HEK293T (cell line): ENCODE data around the gene PHRF1.

ENCODE experiments used
- CTCF ChIA-PET: fragments of 350-600 bp; formaldehyde crosslinking; extraction: SDS; loops from one replicate; lab custom pipeline; 2021; ENCODE audit warnings: antibody characterized with exemption, inconsistent platforms; lab: Yijun Ruan, JAX
- POLR2A ChIA-PET: fragments of 350-600 bp; formaldehyde crosslinking; extraction: SDS; loops from one replicate; lab custom pipeline; 2020; ENCODE audit warnings: antibody characterized with exemption, inconsistent platforms; lab: Yijun Ruan, JAX
- DNase-seq: peaks from one replicate; pipeline ENCODE4 v3.0.0; 2012; ENCODE audit warnings: mixed read lengths; ENCODE audit errors: extremely low spot score
- ARNT ChIP-seq: fragments of 450-650 bp; IDR thresholded peaks from 2 replicates; pipeline ENCODE4 v1.6.1; 2017; ENCODE audit warnings: mild to moderate bottlenecking
- BHLHE40 ChIP-seq: fragments of 450-650 bp; IDR thresholded peaks from 2 replicates; pipeline ENCODE4 v1.6.1; 2016; ENCODE audit warnings: mild to moderate bottlenecking, moderate library complexity, borderline replicate concordance
- CTBP1 ChIP-seq: fragments of 450-650 bp; IDR thresholded peaks from 2 replicates; pipeline ENCODE4 v1.6.1; 2016; ENCODE audit warnings: borderline replicate concordance
- ELF4 ChIP-seq: fragments of 450-650 bp; IDR thresholded peaks from 2 replicates; pipeline ENCODE4 v1.6.1; 2017; ENCODE audit warnings: antibody characterized with exemption
- FOXA1 ChIP-seq: fragments of 450-650 bp; IDR thresholded peaks from 2 replicates; pipeline ENCODE4 v1.6.1; 2016; ENCODE audit warnings: mild to moderate bottlenecking
- FOXK2 ChIP-seq: fragments of 450-650 bp; IDR thresholded peaks from 2 replicates; pipeline ENCODE4 v1.6.1; 2016; ENCODE audit warnings: mild to moderate bottlenecking
- FOXM1 ChIP-seq: fragments of 450-650 bp; IDR thresholded peaks from 2 replicates; pipeline ENCODE4 v1.6.1; 2017; ENCODE audit warnings: mild to moderate bottlenecking, borderline replicate concordance
- HDGF ChIP-seq: fragments of 450-650 bp; IDR thresholded peaks from 2 replicates; pipeline ENCODE4 v1.6.1; 2017; ENCODE audit warnings: antibody characterized with exemption, borderline replicate concordance
- L3MBTL2 ChIP-seq: fragments of 450-650 bp; conservative IDR thresholded peaks from 2 replicates; pipeline ENCODE4 v1.6.1; 2016; ENCODE audit warnings: mild to moderate bottlenecking
- LEF1 ChIP-seq: fragments of 450-650 bp; IDR thresholded peaks from 2 replicates; pipeline ENCODE4 v1.6.1; 2017; ENCODE audit warnings: mild to moderate bottlenecking, borderline replicate concordance
- NFRKB ChIP-seq: fragments of 450-650 bp; IDR thresholded peaks from 2 replicates; pipeline ENCODE4 v1.6.1; 2016; ENCODE audit warnings: mild to moderate bottlenecking, moderate library complexity
- PKNOX1 ChIP-seq: fragments of 450-650 bp; IDR thresholded peaks from 2 replicates; pipeline ENCODE4 v1.6.1; 2016
- SP1 ChIP-seq: fragments of 450-650 bp; IDR thresholded peaks from 2 replicates; pipeline ENCODE4 v1.6.1; 2017
- SUZ12 ChIP-seq: fragments of 450-650 bp; IDR thresholded peaks from 2 replicates; pipeline ENCODE4 v1.6.1; 2016; ENCODE audit warnings: mild to moderate bottlenecking
- TARDBP ChIP-seq: fragments of 450-650 bp; IDR thresholded peaks from 2 replicates; pipeline ENCODE4 v1.6.1; 2016
- ZNF384 ChIP-seq: fragments of 450-650 bp; IDR thresholded peaks from 2 replicates; pipeline ENCODE4 v1.6.1; 2016

Gene PHRF1

GRCh38 chr11:614021-614622, 37.9 kb downstream of the PHRF1 start:
- no peak for DNase-seq
- TF ChIP-seq FOXK2, result no peak
- no peak for TF ChIP-seq NFRKB
- no peak for TF ChIP-seq PKNOX1
- no peak for TF ChIP-seq FOXA1
- TF ChIP-seq LEF1, result no peak
- no peak for TF ChIP-seq HDGF
- TF ChIP-seq ZNF384, result no peak
- no peak for TF ChIP-seq ARNT
- ChIA-PET CTCF (no interaction called here), POLR2A (interaction anchor here (0.7 to 1.0 kb wide), 2 partner anchors 38 to 79 kb away, joined by 3 to 4 read pairs; partner anchors contain the start of gene HRAS)

- ChIA-PET POLR2A (interaction anchor here (0.7 to 1.0 kb wide), 3 partner anchors 11 to 39 kb away, joined by 3 to 4 read pairs (median 3); no protein-coding TSS in a partner anchor), CTCF (no interaction called here)
- TF ChIP-seq BHLHE40 (no peak), FOXA1 (no peak), LEF1 (no peak), L3MBTL2 (no peak)
- DNase-seq, result no peak
Measured at GRCh38 chr11:614623-615503, 38.6 kb downstream of the PHRF1 start.

- CTCF ChIA-PET, result no interaction called here
- POLR2A ChIA-PET, result interaction anchor here (0.9 to 1.0 kb wide), 2 partner anchors 11 to 40 kb away, joined by 3 read pairs; no protein-coding TSS in a partner anchor
- TF ChIP-seq ARNT, result no peak
- TF ChIP-seq TARDBP, result no peak
- no peak for TF ChIP-seq HDGF
- no peak for TF ChIP-seq FOXA1
- no peak for TF ChIP-seq BHLHE40
- TF ChIP-seq ELF4, result no peak
- no peak for TF ChIP-seq CTBP1
- no peak for TF ChIP-seq LEF1
- no peak for TF ChIP-seq NFRKB
- DNase-seq, result peak; percentile 46
Measured at GRCh38 chr11:615504-616319, 39.4 kb downstream of the PHRF1 start, which contains the start of gene IRF7. Gene IRF7, minus strand, starts transcription at chr11:615950. Its CDS starts 586 bp downstream, at chr11:615364.

GRCh38 chr11:616320-617198, 40.3 kb downstream of the PHRF1 start:
- CTCF ChIA-PET, result no interaction called here
- TF ChIP-seq CTBP1 (no peak), L3MBTL2 (no peak), ZNF384 (no peak), ARNT (no peak), TARDBP (no peak), FOXK2 (no peak), HDGF (no peak)
- POLR2A ChIA-PET, result no interaction called here
- DNase-seq, result no peak

- TF ChIP-seq L3MBTL2 (no peak), ZNF384 (no peak), ELF4 (no peak), ARNT (no peak), BHLHE40 (no peak), LEF1 (no peak), SUZ12 (no peak)
- no peak for DNase-seq
- CTCF ChIA-PET, result no interaction called here
Measured at GRCh38 chr11:617199-617911, 41.1 kb downstream of the PHRF1 start.

GRCh38 chr11:617912-618682, 41.8 kb downstream of the PHRF1 start:
- ChIA-PET CTCF (no interaction called here), POLR2A (no interaction called here)
- no peak for TF ChIP-seq BHLHE40
- TF ChIP-seq ELF4, result no peak
- no peak for TF ChIP-seq CTBP1
- TF ChIP-seq LEF1, result no peak
- TF ChIP-seq NFRKB, result no peak
- no peak for TF ChIP-seq ARNT
- TF ChIP-seq TARDBP, result no peak
- TF ChIP-seq FOXM1, result no peak
- TF ChIP-seq ZNF384, result no peak
- no peak for TF ChIP-seq SUZ12
- no peak for TF ChIP-seq HDGF
- TF ChIP-seq PKNOX1, result no peak
- TF ChIP-seq L3MBTL2, result no peak
- no peak for TF ChIP-seq SP1
- no peak for TF ChIP-seq FOXK2
- TF ChIP-seq FOXA1, result no peak
- no peak for DNase-seq

More at GRCh38 chr11:617199-617911, 41.1 kb downstream of the PHRF1 start:
- POLR2A ChIA-PET, result no interaction called here
